GM12878 (cell line): Measurements from ENCODE around the gene PSMD11. TPM values are rescaled to one million over a fixed set of nuclear protein-coding genes. Genes with fewer than 3 reads are reported as not detected.

ENCODE experiments used
- CBFB ChIP-seq: IDR thresholded peaks from 2 replicates; pipeline ENCODE4 v1.6.1; 2016; ENCODE audit warnings: antibody characterized with exemption, low read depth
- CHD2 ChIP-seq: IDR thresholded peaks from 2 replicates; pipeline ENCODE4 v1.6.1; 2011; ENCODE audit warnings: low read depth, low read length, improper control_type of control experiment, borderline replicate concordance
- CTCF ChIP-seq, 3 experiments: IDR thresholded peaks in 2 of 3; conservative IDR thresholded peaks in 1 of 3; 2 replicates each; pipeline ENCODE4 v1.5.1; 2011; ENCODE audit warnings: low read depth in 3 of 3, low read length in 3 of 3, mild to moderate bottlenecking in 3 of 3, control low read depth in 2 of 3, moderate library complexity in 2 of 3, inconsistent platforms in 1 of 3, mixed read lengths in 1 of 3; ENCODE audit not compliant: control insufficient read depth in 2 of 3, insufficient read depth in 1 of 3; ENCODE audit errors: extremely low read depth in 1 of 3
- DPF2 ChIP-seq: fragments of 450-650 bp; IDR thresholded peaks from 2 replicates; pipeline ENCODE4 v1.6.1; 2017; ENCODE audit warnings: mild to moderate bottlenecking
- EZH2 ChIP-seq: IDR thresholded peaks from 2 replicates; pipeline ENCODE4 v1.6.1; 2012; ENCODE audit warnings: low read depth, mild to moderate bottlenecking, control low read depth, inconsistent platforms, low read length, borderline replicate concordance; ENCODE audit not compliant: control insufficient read depth
- GATAD2B ChIP-seq: fragments of 450-650 bp; conservative IDR thresholded peaks from 2 replicates; pipeline ENCODE4 v1.6.1; 2017; ENCODE audit warnings: low read depth, mild to moderate bottlenecking, moderate library complexity
- IKZF1 ChIP-seq: fragments of 450-650 bp; conservative IDR thresholded peaks from 2 replicates; pipeline ENCODE4 v1.6.1; 2017; ENCODE audit warnings: antibody characterized with exemption, mild to moderate bottlenecking
- KLF5 ChIP-seq: fragments of 450-650 bp; IDR thresholded peaks from 2 replicates; pipeline ENCODE4 v1.6.1; 2014; ENCODE audit warnings: mild to moderate bottlenecking; ENCODE audit not compliant: partially characterized antibody
- NBN ChIP-seq: fragments of 450-650 bp; IDR thresholded peaks from 2 replicates; pipeline ENCODE4 v1.6.1; 2016
- POLR2A ChIP-seq: IDR thresholded peaks from 2 replicates; pipeline ENCODE4 v1.6.1; 2011; ENCODE audit warnings: low read depth, mild to moderate bottlenecking, low read length
- POU2F2 ChIP-seq: IDR thresholded peaks from 3 replicates; pipeline ENCODE4 v1.6.1; 2011; ENCODE audit warnings: low read depth, mild to moderate bottlenecking, low read length, borderline replicate concordance
- RAD21 ChIP-seq: IDR thresholded peaks from 2 replicates; pipeline ENCODE4 v1.6.1; 2011; ENCODE audit warnings: mild to moderate bottlenecking, low read depth, low read length, moderate library complexity; ENCODE audit not compliant: insufficient read depth
- RB1 ChIP-seq: fragments of 450-650 bp; formaldehyde crosslinking; IDR thresholded peaks from 2 replicates; pipeline ENCODE4 v1.6.1; 2017; ENCODE audit warnings: mild to moderate bottlenecking, borderline replicate concordance
- RUNX3 ChIP-seq: IDR thresholded peaks from 2 replicates; pipeline ENCODE4 v1.6.1; 2012; ENCODE audit warnings: low read length, inconsistent platforms
- SMARCA5 ChIP-seq: fragments of 450-650 bp; IDR thresholded peaks from 2 replicates; pipeline ENCODE4 v1.6.1; 2017; ENCODE audit warnings: mild to moderate bottlenecking
- SRF ChIP-seq, 2 experiments: IDR thresholded peaks; 2 replicates each; pipeline ENCODE4 v1.6.1; 2011; ENCODE audit warnings: low read depth in 2 of 2, low read length in 2 of 2, mild to moderate bottlenecking in 1 of 2, moderate library complexity in 1 of 2
- STAT3 ChIP-seq: IDR thresholded peaks from 2 replicates; pipeline ENCODE4 v1.6.1; 2011; ENCODE audit warnings: low read depth, low read length, improper control_type of control experiment
- ZNF207 ChIP-seq: fragments of 450-650 bp; IDR thresholded peaks from 2 replicates; pipeline ENCODE4 v1.6.1; 2014; ENCODE audit warnings: antibody characterized with exemption, mild to moderate bottlenecking, borderline replicate concordance
- ZNF217 ChIP-seq: fragments of 450-650 bp; IDR thresholded peaks from 2 replicates; pipeline ENCODE4 v1.6.1; 2017; ENCODE audit warnings: antibody characterized with exemption, mild to moderate bottlenecking
- ZNF24 ChIP-seq: fragments of 450-650 bp; IDR thresholded peaks from 2 replicates; pipeline ENCODE4 v1.6.1; 2017; ENCODE audit warnings: antibody characterized with exemption, mild to moderate bottlenecking
- ZNF592 ChIP-seq: fragments of 450-650 bp; IDR thresholded peaks from 2 replicates; pipeline ENCODE4 v1.6.1; 2017; ENCODE audit warnings: mild to moderate bottlenecking, moderate library complexity
- polyA plus RNA-seq, 11 experiments: library from polyadenylated mRNA; depleted of rRNA in 4 of 11; unstranded in 6 of 11; stranded (reverse) in 5 of 11; fragments of >200 nt; fragmentation: Nextera tagmentation in 4 of 11; fragmentation: Illumina TruSeq in 1 of 11; extraction: Ambion mirVana in 4 of 11; extraction: Trizol in 1 of 11; gene quantifications; 1 replicate in 1 of 11; 2 replicates in 10 of 11; pipeline versions ENCODE4 v1.2.1 to v1.2.3, GENCODE V29; 2011 to 2016; ENCODE audit warnings: inconsistent platforms in 2 of 11, missing spikeins in 2 of 11, low read depth in 1 of 11
- total RNA-seq, 4 experiments: library from RNA; depleted of rRNA in 3 of 4; stranded (reverse); fragments of >200 nt in 3 of 4; fragmentation: Illumina TruSeq in 1 of 4; extraction: Trizol in 1 of 4; gene quantifications; 2 replicates each; pipeline versions ENCODE4 v1.2.1 to v1.2.3, GENCODE V29; 2013 to 2021
- TF ChIP-seq, protein P1 (sequence below): IDR thresholded peaks from 2 replicates; pipeline ENCODE4 v1.6.1; 2011; ENCODE audit warnings: borderline replicate concordance, low read depth, mild to moderate bottlenecking, moderate library complexity, low read length; ENCODE audit not compliant: insufficient read depth, poor library complexity, severe bottlenecking

The PSMD11 gene
- total and polyA plus RNA-seq, 10 of the 15 experiments (the other 5 are each of a cell fraction or from before 2014, with no cell fraction given) = 84.1 to 319 (median 120) TPM

- no peak for TF ChIP-seq CTCF (IDR thresholded peaks at IDR 0.05 in 2 of 3, conservative IDR thresholded peaks at IDR 0.05 in 1 of 3; ENCODE audit: control insufficient read depth in 2 of 3, extremely low read depth in 1 of 3, insufficient read depth in 1 of 3, low read depth in 3 of 3, low read length in 3 of 3)
- no peak for TF ChIP-seq CHD2
- peak; percentile 86 for TF ChIP-seq IKZF1
- TF ChIP-seq ZNF24 = no peak
- TF ChIP-seq STAT3 = no peak
- TF ChIP-seq RAD21 = 0 out of 2 replicates have a peak, but pooled peaks have one; percentile 3
- 0 out of 2 replicates have a peak, but pooled peaks have one; percentile 24 for TF ChIP-seq RB1
- TF ChIP-seq, protein P1, sequence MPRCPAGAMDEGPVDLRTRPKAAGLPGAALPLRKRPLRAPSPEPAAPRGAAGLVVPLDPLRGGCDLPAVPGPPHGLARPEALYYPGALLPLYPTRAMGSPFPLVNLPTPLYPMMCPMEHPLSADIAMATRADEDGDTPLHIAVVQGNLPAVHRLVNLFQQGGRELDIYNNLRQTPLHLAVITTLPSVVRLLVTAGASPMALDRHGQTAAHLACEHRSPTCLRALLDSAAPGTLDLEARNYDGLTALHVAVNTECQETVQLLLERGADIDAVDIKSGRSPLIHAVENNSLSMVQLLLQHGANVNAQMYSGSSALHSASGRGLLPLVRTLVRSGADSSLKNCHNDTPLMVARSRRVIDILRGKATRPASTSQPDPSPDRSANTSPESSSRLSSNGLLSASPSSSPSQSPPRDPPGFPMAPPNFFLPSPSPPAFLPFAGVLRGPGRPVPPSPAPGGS = peak; percentile 12
- TF ChIP-seq EZH2 = no peak
- peak in 1 of 2 experiments; percentile 17; a peak in 1 of 4 replicates for TF ChIP-seq SRF (IDR thresholded peaks at IDR 0.05; ENCODE audit: low read depth in 2 of 2, low read length in 2 of 2)
- TF ChIP-seq CBFB = no peak
- TF ChIP-seq KLF5 = no peak
- 0 out of 2 replicates have a peak, but pooled peaks have one; percentile 3 for TF ChIP-seq RUNX3
- peak; percentile 83 for TF ChIP-seq DPF2
- no peak for TF ChIP-seq POU2F2
- TF ChIP-seq ZNF592 = no peak
- peak; percentile 71 for TF ChIP-seq POLR2A
- no peak for TF ChIP-seq ZNF217
- TF ChIP-seq GATAD2B = peak; percentile 95
- TF ChIP-seq ZNF207 = no peak
- peak; percentile 47; the same call in 1 of the 2 replicates for TF ChIP-seq SMARCA5
- no peak for TF ChIP-seq NBN
These were observed 42.6 kb downstream of the PSMD11 start, which contains the start of gene CDK5R1 (continued) for GRCh38 chr17:32486701-32487472.
